Measurements from ENCODE around the gene MGAT4A. TPM values are rescaled to one million over a fixed set of nuclear protein-coding genes. Genes with fewer than 3 reads are reported as not detected.

Gene MGAT4A
- total and polyA plus RNA-seq, 2 of the 13 experiments (the other 11 are each of a cell fraction or from before 2014, with no cell fraction given): 47.2 to 90.9 TPM

DNA sequence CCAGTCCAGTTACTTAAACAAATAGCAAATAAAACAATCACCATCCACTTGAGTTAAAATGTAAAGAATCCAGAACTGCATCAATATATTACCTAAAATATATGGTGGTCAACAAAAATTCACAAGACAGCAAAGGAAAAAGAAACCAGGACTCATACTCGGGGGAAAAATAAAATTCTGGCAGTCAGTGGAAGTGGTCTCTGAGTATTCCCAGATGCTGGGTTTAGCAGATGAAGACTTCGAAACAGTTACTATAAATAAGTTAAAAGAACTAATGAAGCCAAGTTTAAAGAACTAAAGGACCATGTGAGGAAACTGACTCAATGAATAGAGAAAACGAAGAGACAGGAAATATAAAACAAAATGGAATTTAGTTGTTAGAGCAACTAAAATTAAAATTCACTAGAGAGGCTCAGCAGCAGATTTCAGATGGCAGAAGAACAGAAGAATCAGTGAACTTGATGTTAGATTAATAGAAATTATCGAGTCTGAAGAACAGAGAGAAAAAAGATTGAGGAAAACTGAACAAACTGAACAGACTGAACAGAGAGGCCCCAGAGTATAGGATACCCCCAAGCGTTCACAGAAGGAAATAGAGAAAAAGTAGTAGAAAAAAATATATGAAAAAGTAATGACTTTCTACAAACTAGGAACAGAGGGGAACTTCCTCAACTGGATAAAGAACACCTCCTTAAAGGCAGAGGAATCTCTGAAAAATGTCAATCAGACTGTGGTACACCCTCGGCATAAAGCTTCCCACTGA is 27.9 kb downstream of the MGAT4A start:
- WGBS (ENCODE audit: low lambda C conversion rate): 64% methylated on average over 6 of the region's 6 CpGs
- H3K27ac ChIP-seq (ENCODE audit: extremely low read length, insufficient read depth, low read length): peak overlapping the region; percentile 88
- no peak for TF ChIP-seq ERF (CRISPR knock-in tag; IDR thresholded peaks at IDR 0.05)
- no peak for TF ChIP-seq MTA1 (CRISPR knock-in tag; IDR thresholded peaks at IDR 0.05; ENCODE audit: borderline replicate concordance)
- TF ChIP-seq, protein P1, sequence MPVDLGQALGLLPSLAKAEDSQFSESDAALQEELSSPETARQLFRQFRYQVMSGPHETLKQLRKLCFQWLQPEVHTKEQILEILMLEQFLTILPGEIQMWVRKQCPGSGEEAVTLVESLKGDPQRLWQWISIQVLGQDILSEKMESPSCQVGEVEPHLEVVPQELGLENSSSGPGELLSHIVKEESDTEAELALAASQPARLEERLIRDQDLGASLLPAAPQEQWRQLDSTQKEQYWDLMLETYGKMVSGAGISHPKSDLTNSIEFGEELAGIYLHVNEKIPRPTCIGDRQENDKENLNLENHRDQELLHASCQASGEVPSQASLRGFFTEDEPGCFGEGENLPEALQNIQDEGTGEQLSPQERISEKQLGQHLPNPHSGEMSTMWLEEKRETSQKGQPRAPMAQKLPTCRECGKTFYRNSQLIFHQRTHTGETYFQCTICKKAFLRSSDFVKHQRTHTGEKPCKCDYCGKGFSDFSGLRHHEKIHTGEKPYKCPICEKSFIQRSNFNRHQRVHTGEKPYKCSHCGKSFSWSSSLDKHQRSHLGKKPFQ (CRISPR knock-in tag; IDR thresholded peaks at IDR 0.05; ENCODE audit: insufficient replicate concordance): no peak
- TF ChIP-seq ZNF879 (CRISPR knock-in tag; IDR thresholded peaks at IDR 0.05): no peak
- TF ChIP-seq TOPORS (CRISPR knock-in tag; IDR thresholded peaks at IDR 0.05): no peak
- no peak for TF ChIP-seq ZBTB7A (CRISPR knock-in tag; IDR thresholded peaks at IDR 0.05)
- no peak for TF ChIP-seq CBX1 (IDR thresholded peaks at IDR 0.05; ENCODE audit: low read depth)
- TF ChIP-seq, protein P2, sequence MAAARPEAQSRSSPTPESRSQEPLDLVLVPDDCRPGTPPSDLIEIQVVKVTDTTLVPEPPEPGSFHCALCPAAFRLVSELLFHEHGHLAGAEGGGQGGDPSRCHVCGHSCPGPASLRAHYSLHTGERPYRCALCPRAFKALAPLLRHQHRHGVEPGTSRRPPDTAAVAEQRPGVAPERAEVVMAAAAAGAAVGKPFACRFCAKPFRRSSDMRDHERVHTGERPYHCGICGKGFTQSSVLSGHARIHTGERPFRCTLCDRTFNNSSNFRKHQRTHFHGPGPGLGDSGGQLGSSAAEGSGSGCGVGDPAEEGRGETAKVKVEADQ (CRISPR knock-in tag; IDR thresholded peaks at IDR 0.05; ENCODE audit: borderline replicate concordance): no peak
- no peak for TF ChIP-seq ARHGAP35 (CRISPR knock-in tag; IDR thresholded peaks at IDR 0.05; ENCODE audit: borderline replicate concordance)
- no peak for TF ChIP-seq EP300 (IDR thresholded peaks at IDR 0.05; ENCODE audit: low read depth in 2 of 2, low read length in 2 of 2)
- TF ChIP-seq EP300 (CRISPR knock-in tag; IDR thresholded peaks at IDR 0.05; ENCODE audit: borderline replicate concordance): no peak
- 0 out of 2 replicates have a peak, but pooled peaks have one; percentile 25 for TF ChIP-seq ZSCAN30 (CRISPR knock-in tag; IDR thresholded peaks at IDR 0.05)
- no peak for TF ChIP-seq NR2F2 (IDR thresholded peaks at IDR 0.05; ENCODE audit: borderline replicate concordance, low read depth)
- TF ChIP-seq, protein P3, sequence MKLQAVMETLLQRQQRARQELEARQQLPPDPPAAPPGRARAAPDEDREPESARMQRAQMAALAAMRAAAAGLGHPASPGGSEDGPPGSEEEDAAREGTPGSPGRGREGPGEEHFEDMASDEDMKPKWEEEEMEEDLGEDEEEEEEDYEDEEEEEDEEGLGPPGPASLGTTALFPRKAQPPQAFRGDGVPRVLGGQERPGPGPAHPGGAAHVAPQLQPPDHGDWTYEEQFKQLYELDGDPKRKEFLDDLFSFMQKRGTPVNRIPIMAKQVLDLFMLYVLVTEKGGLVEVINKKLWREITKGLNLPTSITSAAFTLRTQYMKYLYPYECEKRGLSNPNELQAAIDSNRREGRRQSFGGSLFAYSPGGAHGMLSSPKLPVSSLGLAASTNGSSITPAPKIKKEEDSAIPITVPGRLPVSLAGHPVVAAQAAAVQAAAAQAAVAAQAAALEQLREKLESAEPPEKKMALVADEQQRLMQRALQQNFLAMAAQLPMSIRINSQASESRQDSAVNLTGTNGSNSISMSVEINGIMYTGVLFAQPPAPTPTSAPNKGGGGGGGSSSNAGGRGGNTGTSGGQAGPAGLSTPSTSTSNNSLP (IDR thresholded peaks at IDR 0.05; ENCODE audit: low read depth, low read length): no peak
- no peak for TF ChIP-seq EED (CRISPR knock-in tag; IDR thresholded peaks at IDR 0.05)
- no peak for TF ChIP-seq ZNF598 (CRISPR knock-in tag; IDR thresholded peaks at IDR 0.05; ENCODE audit: borderline replicate concordance)
- TF ChIP-seq GFI1 (CRISPR knock-in tag; IDR thresholded peaks at IDR 0.05; ENCODE audit: borderline replicate concordance): peak; percentile 15; the same call in 1 of the 2 replicates
- TF ChIP-seq, protein P4, sequence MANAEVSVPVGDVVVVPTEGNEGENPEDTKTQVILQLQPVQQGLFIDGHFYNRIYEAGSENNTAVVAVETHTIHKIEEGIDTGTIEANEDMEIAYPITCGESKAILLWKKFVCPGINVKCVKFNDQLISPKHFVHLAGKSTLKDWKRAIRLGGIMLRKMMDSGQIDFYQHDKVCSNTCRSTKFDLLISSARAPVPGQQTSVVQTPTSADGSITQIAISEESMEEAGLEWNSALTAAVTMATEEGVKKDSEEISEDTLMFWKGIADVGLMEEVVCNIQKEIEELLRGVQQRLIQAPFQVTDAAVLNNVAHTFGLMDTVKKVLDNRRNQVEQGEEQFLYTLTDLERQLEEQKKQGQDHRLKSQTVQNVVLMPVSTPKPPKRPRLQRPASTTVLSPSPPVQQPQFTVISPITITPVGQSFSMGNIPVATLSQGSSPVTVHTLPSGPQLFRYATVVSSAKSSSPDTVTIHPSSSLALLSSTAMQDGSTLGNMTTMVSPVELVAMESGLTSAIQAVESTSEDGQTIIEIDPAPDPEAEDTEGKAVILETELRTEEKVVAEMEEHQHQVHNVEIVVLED (CRISPR knock-in tag; IDR thresholded peaks at IDR 0.05; ENCODE audit: borderline replicate concordance): no peak

More for the DNA sequence above, 27.9 kb downstream of the MGAT4A start:
- BruUV-seq (replicated peaks): no TSS peak
- Histone ChIP-seq H3K9me3 (ENCODE audit: low read length) (no peaks in the 10 kb centered on the region), H3K79me2 (ENCODE audit: insufficient read depth, low read length) (peaks cover 81% of the 10 kb centered on the region), H3K4me2 (ENCODE audit: low read depth, low read length) (peak overlapping the region; percentile 86), H3K27me3 (ENCODE audit: control insufficient read depth in 1 of 2, insufficient read depth in 2 of 2, low read length in 2 of 2) (no peaks in the 10 kb centered on the region), H3K36me3 (replicated peaks in 1 of 2; ENCODE audit: control insufficient read depth in 1 of 2, insufficient read depth in 2 of 2, low read length in 2 of 2) (peaks cover 2 to 5% of the 10 kb centered on the region in 2 experiments; a peak in 3 of 5 replicates), H3K9ac (ENCODE audit: insufficient read depth, low read depth, low read length) (peak overlapping the region; percentile 52), H3K4me1 (ENCODE audit: insufficient read depth, low read length) (peaks cover 56% of the 10 kb centered on the region), H3K4me3 (replicated peaks in 1 of 3; ENCODE audit: insufficient read depth in 1 of 3, low read depth in 2 of 3, low read length in 3 of 3) (peak overlapping the region; percentile 21 to 55 (median 29); a peak in 4 of 6 replicates), H4K20me1 (ENCODE audit: insufficient read depth, low read length) (peaks cover 6% of the 10 kb centered on the region; the same call in 1 of the 2 replicates), H2AFZ (ENCODE audit: low read length) (no peak overlapping the region)
- no peak for ATAC-seq
- POLR2A ChIA-PET: interaction anchor here (0.5 to 3.4 kb wide), 13 partner anchors 9 to 103 kb away, joined by 3 to 31 read pairs (median 7); partner anchors contain the start of gene MGAT4A
- FAIRE-seq: no peak
- DNase-seq (ENCODE audit: low spot score): no peak
- in situ Hi-C loops (cut with HindIII; ENCODE audit: extremely low pct_ligation_motif_present, low pct_unique_long_range_greater_than_20kb): no loop called here
- CTCF ChIA-PET (ENCODE audit: low intra/inter-chr PET ratio, low total read pairs): no interaction called here
- intact Hi-C loops (cut with micrococcal nuclease; ENCODE audit: unreplicated experiment): loop anchor here (1.0 to 10.0 kb wide), 3 partner anchors 26 to 93 kb away; no protein-coding TSS in a partner anchor
